ENCODE measurements around the gene TOP1.
A peak's percentile ranks its signal among the peaks of the same experiment; 100 is the strongest.

TOP1 gene

GRCh38 chr20:41141153-41141815, 112.7 kb downstream of the TOP1 start:
- DNase-seq: peak; percentile 20 to 63
- Histone ChIP-seq H3K36me3 (no peaks in the 10 kb centered on the region), H3K27ac (peak overlapping the region; percentile 53 to 82), H3K4me1 (peaks cover 7 to 77% (median 51%) of the 10 kb centered on the region in 4 donors), H3K4me3 (no peak overlapping the region), H3K27me3 (no peaks in the 10 kb centered on the region), H3K9me3 (no peaks in the 10 kb centered on the region)
- intact Hi-C loops (cut with DNase I; ENCODE audit: low total_unique reads): no loop called here
- no peak for TF ChIP-seq CTCF (IDR thresholded peaks at IDR 0.05)

- Histone ChIP-seq H3K9me3 (no peaks in the 10 kb centered on the region), H3K4me3 (no peak overlapping the region), H3K27me3 (no peaks in the 10 kb centered on the region), H3K4me1 (peaks cover 7 to 84% (median 59%) of the 10 kb centered on the region in 4 donors), H3K27ac (peak overlapping the region; percentile 11 to 31), H3K36me3 (no peaks in the 10 kb centered on the region)
- no peak for TF ChIP-seq CTCF (IDR thresholded peaks at IDR 0.05)
- no peak for DNase-seq
- intact Hi-C loops (cut with DNase I; ENCODE audit: low total_unique reads): no loop called here
Observed at GRCh38 chr20:41142245-41142644, 113.6 kb downstream of the TOP1 start.

GRCh38 chr20:41142919-41143318, 114.3 kb downstream of the TOP1 start:
- no peak for TF ChIP-seq CTCF (IDR thresholded peaks at IDR 0.05)
- no peaks in the 10 kb centered on the region for H3K9me3 ChIP-seq
- H3K36me3 ChIP-seq: no peaks in the 10 kb centered on the region
- H3K27me3 ChIP-seq: no peaks in the 10 kb centered on the region
- peak overlapping the region; percentile 11 to 31 for H3K27ac ChIP-seq
- no peak overlapping the region for H3K4me3 ChIP-seq
- peaks cover 7 to 89% (median 66%) of the 10 kb centered on the region in 4 donors for H3K4me1 ChIP-seq
- intact Hi-C loops (cut with DNase I; ENCODE audit: low total_unique reads): no loop called here
- peak in 1 of 2 donors; percentile 48 for DNase-seq

- peaks cover 7 to 89% (median 70%) of the 10 kb centered on the region in 4 donors for H3K4me1 ChIP-seq
- intact Hi-C loops (cut with DNase I; ENCODE audit: low total_unique reads): no loop called here
- TF ChIP-seq CTCF (IDR thresholded peaks at IDR 0.05): no peak
- no peak overlapping the region for H3K4me3 ChIP-seq
- H3K9me3 ChIP-seq: no peaks in the 10 kb centered on the region
- H3K27me3 ChIP-seq: no peaks in the 10 kb centered on the region
- H3K36me3 ChIP-seq: no peaks in the 10 kb centered on the region
- DNase-seq: peak in 1 of 2 donors; percentile 17
- peak overlapping the region in 1 of 2 donors; percentile 31 for H3K27ac ChIP-seq
Observed at GRCh38 chr20:41143354-41143753, 114.7 kb downstream of the TOP1 start.

GRCh38 chr20:41145317-41145716, 116.7 kb downstream of the TOP1 start:
- DNase-seq: no peak
- peak overlapping the region; percentile 72 to 73 for H3K27ac ChIP-seq

More at GRCh38 chr20:41145317-41145716, 116.7 kb downstream of the TOP1 start:
- TF ChIP-seq CTCF (IDR thresholded peaks at IDR 0.05): no peak
- Histone ChIP-seq H3K36me3 (no peaks in the 10 kb centered on the region), H3K27me3 (no peaks in the 10 kb centered on the region), H3K4me1 (peaks cover 7 to 81% (median 64%) of the 10 kb centered on the region in 4 donors), H3K9me3 (no peaks in the 10 kb centered on the region), H3K4me3 (no peak overlapping the region)
- intact Hi-C loops (cut with DNase I; ENCODE audit: low total_unique reads): no loop called here

All from tibial artery (tissue), 4 donors.